Mammary epithelial cell (primary cell): ENCODE measurements around the gene PHF13.

Experiments used
- CTCF ChIP-seq, 2 donors: IDR thresholded peaks in 1 of 2; conservative IDR thresholded peaks in 1 of 2; 2 replicates each; pipeline ENCODE4 v1.5.1; 2011 to 2012; ENCODE audit warnings: inconsistent platforms in 2 of 2, low read length in 2 of 2, mild to moderate bottlenecking in 2 of 2, control low read depth in 1 of 2, low read depth in 1 of 2; ENCODE audit not compliant: insufficient read depth in 1 of 2; ENCODE audit errors: extremely low read depth in 1 of 2
- EZH2 ChIP-seq: IDR thresholded peaks from 2 replicates; pipeline ENCODE4 v1.6.1; 2012; ENCODE audit warnings: low read length, inconsistent platforms, borderline replicate concordance

DNA sequence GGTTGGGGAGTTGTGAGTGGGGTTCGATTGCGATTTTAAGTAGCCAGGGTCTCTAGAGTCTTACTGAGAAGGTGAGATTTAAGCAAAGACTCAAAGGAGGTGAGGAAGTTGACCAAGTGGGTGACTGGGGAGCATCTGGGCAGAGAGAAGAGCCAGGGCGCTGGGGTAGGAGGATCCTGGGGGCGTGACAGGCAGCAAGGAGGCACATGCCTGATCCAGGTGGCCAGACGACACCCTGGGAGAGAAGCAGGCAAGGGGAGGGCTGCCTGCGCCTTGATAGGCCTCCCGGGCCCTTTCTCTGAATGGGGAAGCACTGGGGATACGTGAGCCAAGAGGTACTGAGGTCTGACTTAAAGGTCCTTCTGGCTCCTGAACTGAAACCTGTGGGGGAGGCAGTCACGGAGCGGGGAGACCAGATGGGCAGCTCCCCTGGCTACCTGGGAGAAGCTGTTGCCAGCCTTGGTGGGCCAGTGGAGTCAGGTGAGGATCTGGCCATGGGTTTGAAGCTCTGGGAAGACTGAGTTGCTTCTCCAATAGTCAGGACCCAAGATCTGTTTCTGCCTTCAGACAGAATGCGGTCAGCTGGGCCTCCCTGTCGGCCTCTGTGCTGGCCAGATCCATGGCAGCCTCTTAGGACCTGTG lies 28.3 kb upstream of the PHF13 start:
- TF ChIP-seq CTCF (conservative IDR thresholded peaks at IDR 0.05 in 1 of 2, IDR thresholded peaks at IDR 0.05 in 1 of 2; ENCODE audit: extremely low read depth in 1 of 2, insufficient read depth in 1 of 2, low read depth in 1 of 2, low read length in 2 of 2) (no peak), EZH2 (no peak)
